MM.1S (cell line): ENCODE measurements around the gene LEMD3.

Experiments
- DNase-seq: peaks from one replicate; pipeline ENCODE4 v3.0.0-alpha.2; 2015
- H2AFZ ChIP-seq: fragments of 300-600 bp; sonication (generic); 2 replicates; pipeline ENCODE4 v1.6.0; 2016; ENCODE audit warnings: antibody characterized with exemption, low read length
- H3F3A ChIP-seq: fragments of 300-600 bp; sonication (generic); 2 replicates; pipeline ENCODE4 v1.6.1; 2016; ENCODE audit warnings: mild to moderate bottlenecking, antibody characterized with exemption, low read length, moderate library complexity, mixed read lengths; ENCODE audit not compliant: insufficient read depth
- H3K27ac ChIP-seq: fragments of 300-600 bp; sonication (generic); 2 replicates; pipeline ENCODE4 v1.5.1; 2016; ENCODE audit warnings: mild to moderate bottlenecking, low read length
- H3K27me3 ChIP-seq: fragments of 300-600 bp; sonication (generic); replicated peaks from 2 replicates; pipeline ENCODE4 v1.6.0; 2016; ENCODE audit warnings: low read length; ENCODE audit not compliant: insufficient read depth
- H3K36me3 ChIP-seq: fragments of 300-600 bp; sonication (generic); replicated peaks from 2 replicates; pipeline ENCODE4 v1.6.1; 2016; ENCODE audit warnings: mild to moderate bottlenecking, low read length, mixed read lengths; ENCODE audit not compliant: insufficient read depth
- H3K4me1 ChIP-seq: fragments of 300-600 bp; sonication (generic); 2 replicates; pipeline ENCODE4 v1.6.1; 2016; ENCODE audit warnings: low read length, mixed read lengths
- H3K4me2 ChIP-seq: fragments of 300-600 bp; sonication (generic); 2 replicates; pipeline ENCODE4 v1.6.0; 2016; ENCODE audit warnings: low read depth, low read length
- H3K4me3 ChIP-seq: fragments of 300-600 bp; sonication (generic); 2 replicates; pipeline ENCODE4 v1.5.1; 2016; ENCODE audit warnings: low read length, mixed read lengths
- H3K79me2 ChIP-seq: fragments of 300-600 bp; sonication (generic); 2 replicates; pipeline ENCODE4 v1.6.1; 2016; ENCODE audit warnings: mixed run types, low read length, mixed read lengths
- H3K9ac ChIP-seq: fragments of 300-600 bp; sonication (generic); 2 replicates; pipeline ENCODE4 v1.6.1; 2016; ENCODE audit warnings: low read length, mixed read lengths
- H3K9me2 ChIP-seq: fragments of 300-600 bp; sonication (generic); replicated peaks from 2 replicates; pipeline ENCODE4 v1.6.1; 2016; ENCODE audit warnings: mild to moderate bottlenecking, low read length, mixed read lengths; ENCODE audit not compliant: insufficient read depth
- H3K9me3 ChIP-seq: fragments of 300-600 bp; sonication (generic); replicated peaks from 2 replicates; pipeline ENCODE4 v1.6.1; 2016; ENCODE audit warnings: mild to moderate bottlenecking, low read length, mixed read lengths; ENCODE audit not compliant: insufficient read depth
- H4K20me1 ChIP-seq: fragments of 300-600 bp; sonication (generic); 2 replicates; pipeline ENCODE4 v1.6.1; 2016; ENCODE audit warnings: mild to moderate bottlenecking, low read length, moderate library complexity, mixed read lengths; ENCODE audit not compliant: insufficient read depth
- CTCF ChIP-seq: fragments of 300-600 bp; sonication (generic); IDR thresholded peaks from 2 replicates; pipeline ENCODE4 v1.5.1; 2016; ENCODE audit warnings: antibody characterized with exemption, low read length, mixed read lengths
- EZH2 ChIP-seq: fragments of 300-600 bp; sonication (generic); optimal IDR thresholded peaks from 2 replicates; pipeline ENCODE3; 2017; ENCODE audit warnings: low read depth, mild to moderate bottlenecking, antibody characterized with exemption, low read length, mixed read lengths
- EZH2phosphoT487 ChIP-seq: fragments of 300-600 bp; sonication (generic); IDR thresholded peaks from 2 replicates; pipeline ENCODE4 v1.6.1; 2018; ENCODE audit warnings: antibody characterized with exemption, low read length

LEMD3 gene

GRCh38 chr12:65170209-65170881, 962 bp downstream of the LEMD3 start:
- no peak for TF ChIP-seq EZH2phosphoT487
- peak; percentile 82 for DNase-seq
- Histone ChIP-seq H3K9me3 (no peaks in the 10 kb centered on the region), H4K20me1 (peaks cover 48% of the 10 kb centered on the region), H3K4me1 (peaks cover 11% of the 10 kb centered on the region), H3K27ac (peak overlapping the region; percentile 90; the same call in 1 of the 2 replicates), H3K9ac (peak overlapping the region; percentile 97), H3F3A (peaks cover 16% of the 10 kb centered on the region), H3K79me2 (peaks cover 68% of the 10 kb centered on the region), H3K36me3 (no peaks in the 10 kb centered on the region; the same call in 1 of the 2 replicates), H3K27me3 (no peaks in the 10 kb centered on the region), H2AFZ (peak overlapping the region; percentile 78), H3K9me2 (no peaks in the 10 kb centered on the region), H3K4me2 (peak overlapping the region; percentile 61), H3K4me3 (peak overlapping the region; percentile 86)

- Histone ChIP-seq H3K27me3 (no peaks in the 10 kb centered on the region), H3K4me3 (peak overlapping the region; percentile 86), H3K9me2 (no peaks in the 10 kb centered on the region), H2AFZ (no peak overlapping the region), H3K36me3 (peaks cover 2% of the 10 kb centered on the region; the same call in 1 of the 2 replicates), H3F3A (peaks cover 16% of the 10 kb centered on the region), H3K9me3 (no peaks in the 10 kb centered on the region), H4K20me1 (peaks cover 55% of the 10 kb centered on the region), H3K79me2 (peaks cover 76% of the 10 kb centered on the region), H3K4me1 (peaks cover 12% of the 10 kb centered on the region), H3K9ac (peak overlapping the region; percentile 97; the same call in 1 of the 2 replicates), H3K4me2 (peak overlapping the region; percentile 61), H3K27ac (no peak overlapping the region)
- DNase-seq: no peak
- TF ChIP-seq CTCF: no peak
- TF ChIP-seq EZH2: no peak
- TF ChIP-seq EZH2phosphoT487: no peak
Measured at GRCh38 chr12:65171073-65171472, 1.7 kb downstream of the LEMD3 start.

GRCh38 chr12:65171870-65172269, 2.5 kb downstream of the LEMD3 start:
- peak overlapping the region; percentile 61 for H3K4me2 ChIP-seq
- TF ChIP-seq EZH2 (no peak), CTCF (no peak), EZH2phosphoT487 (no peak)
- H3K4me3 ChIP-seq: peak overlapping the region; percentile 86
- H3K79me2 ChIP-seq: peaks cover 84% of the 10 kb centered on the region
- H3K9me3 ChIP-seq: no peaks in the 10 kb centered on the region
- H3K4me1 ChIP-seq: peaks cover 14% of the 10 kb centered on the region
- H4K20me1 ChIP-seq: peaks cover 60% of the 10 kb centered on the region
- no peak overlapping the region for H2AFZ ChIP-seq
- H3K36me3 ChIP-seq: peaks cover 6% of the 10 kb centered on the region; the same call in 1 of the 2 replicates
- H3K9ac ChIP-seq: peak overlapping the region; percentile 97; the same call in 1 of the 2 replicates
- no peaks in the 10 kb centered on the region for H3K27me3 ChIP-seq
- H3K27ac ChIP-seq: no peak overlapping the region
- peak; percentile 39 for DNase-seq
- peaks cover 16% of the 10 kb centered on the region for H3F3A ChIP-seq
- no peaks in the 10 kb centered on the region for H3K9me2 ChIP-seq

- Histone ChIP-seq H3K4me2 (peak overlapping the region; percentile 1; the same call in 1 of the 2 replicates), H4K20me1 (peaks cover 76% of the 10 kb centered on the region), H3K9me3 (no peaks in the 10 kb centered on the region), H3K9ac (no peak overlapping the region), H3K79me2 (peaks cover 97% of the 10 kb centered on the region), H3K27ac (no peak overlapping the region), H3K9me2 (no peaks in the 10 kb centered on the region), H3F3A (no peaks in the 10 kb centered on the region), H2AFZ (no peak overlapping the region), H3K27me3 (no peaks in the 10 kb centered on the region), H3K4me3 (no peak overlapping the region), H3K36me3 (peaks cover 6% of the 10 kb centered on the region; the same call in 1 of the 2 replicates), H3K4me1 (peaks cover 11% of the 10 kb centered on the region; the same call in 1 of the 2 replicates)
- no peak for DNase-seq
- TF ChIP-seq EZH2phosphoT487: no peak
- no peak for TF ChIP-seq EZH2
- no peak for TF ChIP-seq CTCF
Measured at GRCh38 chr12:65175385-65175784, 6.0 kb downstream of the LEMD3 start.
